ENCODE data around the gene AFAP1L2. TPM values are rescaled to one million over a fixed set of nuclear protein-coding genes. Genes with fewer than 3 reads are reported as not detected.
A peak's percentile ranks its signal among the peaks of the same experiment; 100 is the strongest.

AFAP1L2 gene, protein sequence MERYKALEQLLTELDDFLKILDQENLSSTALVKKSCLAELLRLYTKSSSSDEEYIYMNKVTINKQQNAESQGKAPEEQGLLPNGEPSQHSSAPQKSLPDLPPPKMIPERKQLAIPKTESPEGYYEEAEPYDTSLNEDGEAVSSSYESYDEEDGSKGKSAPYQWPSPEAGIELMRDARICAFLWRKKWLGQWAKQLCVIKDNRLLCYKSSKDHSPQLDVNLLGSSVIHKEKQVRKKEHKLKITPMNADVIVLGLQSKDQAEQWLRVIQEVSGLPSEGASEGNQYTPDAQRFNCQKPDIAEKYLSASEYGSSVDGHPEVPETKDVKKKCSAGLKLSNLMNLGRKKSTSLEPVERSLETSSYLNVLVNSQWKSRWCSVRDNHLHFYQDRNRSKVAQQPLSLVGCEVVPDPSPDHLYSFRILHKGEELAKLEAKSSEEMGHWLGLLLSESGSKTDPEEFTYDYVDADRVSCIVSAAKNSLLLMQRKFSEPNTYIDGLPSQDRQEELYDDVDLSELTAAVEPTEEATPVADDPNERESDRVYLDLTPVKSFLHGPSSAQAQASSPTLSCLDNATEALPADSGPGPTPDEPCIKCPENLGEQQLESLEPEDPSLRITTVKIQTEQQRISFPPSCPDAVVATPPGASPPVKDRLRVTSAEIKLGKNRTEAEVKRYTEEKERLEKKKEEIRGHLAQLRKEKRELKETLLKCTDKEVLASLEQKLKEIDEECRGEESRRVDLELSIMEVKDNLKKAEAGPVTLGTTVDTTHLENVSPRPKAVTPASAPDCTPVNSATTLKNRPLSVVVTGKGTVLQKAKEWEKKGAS
- 3.6 and 3.9 TPM in 2 replicates for total RNA-seq

DNA sequence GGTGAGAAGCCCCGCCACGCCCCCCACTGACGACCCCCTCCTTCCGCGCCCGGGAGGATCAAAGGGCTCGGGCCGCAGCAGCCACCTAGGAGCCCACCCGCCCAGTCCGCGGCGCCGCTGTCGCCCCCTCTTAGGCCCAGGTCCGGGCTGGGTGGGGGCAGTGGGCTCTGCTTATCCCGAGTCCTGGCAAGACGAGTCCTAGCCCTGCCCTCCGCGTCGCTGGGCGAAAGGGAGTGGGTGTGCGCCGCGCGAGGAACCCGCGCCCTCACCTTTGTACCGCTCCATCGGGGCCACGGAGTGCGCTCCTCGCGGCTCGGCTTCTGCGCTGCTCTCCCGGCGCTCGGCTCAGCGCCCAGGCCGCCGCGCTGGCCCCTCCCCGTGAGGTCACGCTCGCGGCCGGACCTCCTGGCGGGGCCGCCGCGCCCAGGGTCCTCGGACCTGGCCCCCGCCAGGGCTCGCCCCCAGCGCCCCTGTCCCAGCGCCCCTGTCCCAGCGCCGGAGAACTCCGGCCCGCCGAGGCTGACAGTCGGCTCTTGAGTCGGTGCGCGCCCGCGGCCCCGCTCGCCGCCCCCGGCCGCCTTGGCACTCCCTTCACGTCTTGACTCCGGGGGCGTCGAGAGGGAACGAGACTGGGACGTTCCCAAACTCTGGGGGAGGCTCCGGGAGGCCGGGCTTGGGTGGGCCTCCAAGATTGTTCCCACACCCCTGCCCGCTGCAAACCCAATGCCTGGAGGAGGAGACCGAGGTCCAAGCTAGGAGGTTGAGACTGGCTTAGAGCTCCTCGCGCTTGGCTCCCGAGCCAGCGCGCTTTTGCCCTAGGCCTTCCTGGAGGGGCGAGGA is at the start of gene AFAP1L2:
Gene AFAP1L2, minus strand, starts transcription at position 332 of the 840 bp plus-strand sequence. Its CDS starts 47 bp downstream, at position 285.
- Mint-ChIP-seq H3K9me3 (no peaks in the 10 kb centered on the region), H3K4me1 (peaks cover 9% of the 10 kb centered on the region), H3K4me3 (peak within 1 kb of the TSS; percentile 69), H3K27me3 (peaks cover 63% of the 10 kb centered on the region), H3K27ac (no peak within 1 kb of the TSS), H3K36me3 (ENCODE audit: low read depth) (no peaks in the 10 kb centered on the region)
- intact Hi-C loops (cut with micrococcal nuclease), result loop anchor here (5.0 kb wide), 2 partner anchors 57 to 102 kb away; no protein-coding TSS in a partner anchor
- DNase-seq, result no peak

DNA sequence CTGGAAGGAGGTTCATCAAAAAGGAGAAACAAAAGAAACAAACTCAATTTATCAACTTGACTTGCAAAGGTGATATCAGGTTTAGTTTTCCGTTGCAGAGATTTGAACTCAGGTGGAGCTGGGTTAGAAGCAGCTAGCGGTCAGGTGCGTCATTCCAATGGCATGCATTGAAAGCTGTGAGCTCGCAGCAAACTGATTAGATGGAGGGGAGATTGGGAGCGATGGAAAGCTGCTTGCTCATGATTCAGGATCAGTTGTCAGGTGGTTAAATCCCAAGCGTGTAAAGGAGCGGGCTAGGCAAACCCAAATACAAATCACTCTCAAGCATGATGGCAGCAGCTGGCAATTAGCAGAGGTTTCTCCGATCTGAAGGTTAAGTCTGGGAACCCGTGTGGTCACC is 49.3 kb upstream of the AFAP1L2 start:
- Mint-ChIP-seq H3K9me3 (no peaks in the 10 kb centered on the region), H3K27ac (no peak overlapping the region), H3K4me3 (no peak overlapping the region), H3K27me3 (no peaks in the 10 kb centered on the region), H3K36me3 (ENCODE audit: low read depth) (peaks cover 29% of the 10 kb centered on the region), H3K4me1 (peaks cover 3% of the 10 kb centered on the region)
- intact Hi-C loops (cut with micrococcal nuclease), result no loop called here
- DNase-seq, result no peak

DNA sequence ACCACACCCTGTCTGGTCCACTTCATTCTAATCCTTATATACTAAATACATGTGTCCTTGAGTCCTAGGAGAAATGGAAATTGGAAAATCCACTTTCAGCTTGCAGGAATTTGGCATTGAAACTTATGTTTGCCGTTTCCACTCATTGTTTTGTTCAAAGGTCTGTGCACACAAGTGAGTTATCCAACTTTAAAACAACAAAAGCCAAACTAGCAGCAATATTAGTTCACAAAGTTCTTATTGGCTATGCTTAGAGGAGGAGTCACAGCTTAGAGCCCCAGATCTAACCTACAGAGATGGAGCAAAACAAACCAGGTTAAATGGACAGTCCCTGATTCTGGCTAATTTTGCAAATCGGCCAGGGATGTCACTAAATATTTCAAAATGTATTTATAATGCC is 44.6 kb upstream of the AFAP1L2 start:
- Mint-ChIP-seq H3K36me3 (ENCODE audit: low read depth) (peaks cover 37% of the 10 kb centered on the region), H3K9me3 (no peaks in the 10 kb centered on the region), H3K4me3 (no peak overlapping the region), H3K27me3 (no peaks in the 10 kb centered on the region), H3K4me1 (no peaks in the 10 kb centered on the region), H3K27ac (no peak overlapping the region)
- intact Hi-C loops (cut with micrococcal nuclease), result no loop called here
- no peak for DNase-seq

DNA sequence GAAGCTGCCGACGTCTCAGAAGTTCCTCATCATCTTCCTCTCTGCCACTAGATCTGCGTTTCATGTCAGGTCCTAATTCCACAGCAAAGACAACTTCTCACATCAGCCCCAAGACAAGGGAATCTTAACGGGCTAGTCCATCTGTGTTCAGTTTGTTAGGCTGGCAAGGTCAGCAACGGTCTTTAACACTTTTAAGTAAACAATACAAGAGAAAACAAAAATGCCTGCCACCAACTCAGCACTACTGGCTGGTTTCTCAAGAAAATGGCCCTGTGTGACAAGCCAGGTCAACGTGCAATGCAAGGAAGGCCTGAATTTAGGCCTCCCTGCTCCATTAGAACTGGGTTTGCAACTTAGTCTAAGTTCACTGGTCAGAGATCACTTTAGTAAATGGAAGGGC is 41.0 kb upstream of the AFAP1L2 start:
- Mint-ChIP-seq H3K4me3 (no peak overlapping the region), H3K27ac (no peak overlapping the region), H3K9me3 (no peaks in the 10 kb centered on the region), H3K36me3 (ENCODE audit: low read depth) (peaks cover 38% of the 10 kb centered on the region), H3K4me1 (no peaks in the 10 kb centered on the region), H3K27me3 (no peaks in the 10 kb centered on the region)
- no peak for DNase-seq
- intact Hi-C loops (cut with micrococcal nuclease), result no loop called here

DNA sequence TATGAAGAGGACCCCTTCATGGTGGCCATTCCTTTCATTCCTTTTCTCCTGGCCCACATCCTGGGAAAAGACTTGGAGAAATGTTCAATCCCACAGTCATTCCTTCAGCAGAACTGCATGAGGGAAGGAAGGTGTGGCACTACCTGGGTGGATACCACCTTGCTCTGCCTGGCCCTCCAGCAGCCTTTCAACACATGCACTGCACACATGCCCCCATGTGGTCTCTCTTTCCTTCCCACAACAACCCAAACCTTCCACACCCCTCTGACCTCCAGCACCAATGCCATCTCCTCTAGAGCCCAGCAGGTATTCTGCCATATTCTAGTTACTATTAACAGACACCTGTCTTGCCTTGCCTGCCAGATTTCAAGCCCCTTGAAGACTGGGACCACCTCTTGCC is 40.5 kb upstream of the AFAP1L2 start:
- DNase-seq, result no peak
- H3K9me3 Mint-ChIP-seq, result no peaks in the 10 kb centered on the region
- intact Hi-C loops (cut with micrococcal nuclease), result no loop called here
- no peak overlapping the region for H3K4me3 Mint-ChIP-seq
- no peaks in the 10 kb centered on the region for H3K27me3 Mint-ChIP-seq
- H3K4me1 Mint-ChIP-seq, result no peaks in the 10 kb centered on the region
- no peak overlapping the region for H3K27ac Mint-ChIP-seq
- peaks cover 40% of the 10 kb centered on the region for H3K36me3 Mint-ChIP-seq (ENCODE audit: low read depth)

DNA sequence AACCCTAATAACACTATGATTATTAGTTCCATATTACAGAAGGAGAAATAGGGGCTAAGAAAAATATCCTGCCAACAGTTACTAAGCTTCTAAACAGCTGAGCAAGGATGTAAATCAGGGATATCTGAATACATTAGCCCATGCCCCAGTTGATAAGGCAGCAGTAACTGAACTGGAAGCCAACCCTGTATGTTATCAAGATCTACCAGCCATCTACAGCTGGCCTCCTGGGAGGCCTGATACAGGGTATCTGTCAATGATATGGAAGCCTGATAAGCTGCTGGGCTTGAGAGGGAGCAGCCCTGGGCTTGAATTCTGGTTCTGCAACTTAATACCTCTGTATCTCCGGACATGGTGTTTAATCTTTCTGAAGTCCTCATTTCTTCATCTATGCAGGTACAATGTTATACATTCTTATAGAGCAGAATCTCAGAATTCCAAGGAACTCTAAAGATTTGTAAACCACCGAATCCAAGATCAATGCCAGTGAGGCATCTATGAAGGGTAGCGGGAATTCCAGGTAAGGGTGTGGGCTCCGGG is 37.9 kb upstream of the AFAP1L2 start:
- Mint-ChIP-seq H3K4me3 (no peak overlapping the region), H3K27ac (no peak overlapping the region), H3K9me3 (no peaks in the 10 kb centered on the region), H3K4me1 (peaks cover 2% of the 10 kb centered on the region), H3K36me3 (ENCODE audit: low read depth) (peaks cover 53% of the 10 kb centered on the region), H3K27me3 (no peaks in the 10 kb centered on the region)
- intact Hi-C loops (cut with micrococcal nuclease), result no loop called here
- no peak for DNase-seq

DNA sequence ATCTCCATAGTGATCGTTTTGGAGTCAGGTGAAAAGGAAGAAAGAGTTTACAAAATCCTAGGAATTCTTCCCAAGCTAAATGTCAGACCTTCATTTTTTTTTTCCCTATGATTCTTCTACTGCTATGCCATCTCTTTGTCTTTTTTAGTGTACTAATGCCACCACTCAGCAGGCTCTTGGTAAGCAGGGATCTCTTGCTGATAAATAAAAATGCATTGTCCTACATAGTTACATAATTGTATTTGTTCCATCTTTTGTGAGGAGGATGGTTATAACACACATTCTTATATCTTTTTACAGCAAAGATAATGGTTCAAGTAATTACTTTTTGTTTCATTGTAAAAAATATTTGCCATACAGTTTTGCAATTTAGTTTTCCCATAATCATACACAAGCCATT is 36.8 kb upstream of the AFAP1L2 start:
- H3K27ac Mint-ChIP-seq, result no peak overlapping the region
- no peak overlapping the region for H3K4me3 Mint-ChIP-seq
- DNase-seq, result no peak
- H3K9me3 Mint-ChIP-seq, result no peaks in the 10 kb centered on the region
- no peaks in the 10 kb centered on the region for H3K27me3 Mint-ChIP-seq
- peaks cover 56% of the 10 kb centered on the region for H3K36me3 Mint-ChIP-seq (ENCODE audit: low read depth)
- intact Hi-C loops (cut with micrococcal nuclease), result no loop called here
- H3K4me1 Mint-ChIP-seq, result peaks cover 2% of the 10 kb centered on the region

DNA sequence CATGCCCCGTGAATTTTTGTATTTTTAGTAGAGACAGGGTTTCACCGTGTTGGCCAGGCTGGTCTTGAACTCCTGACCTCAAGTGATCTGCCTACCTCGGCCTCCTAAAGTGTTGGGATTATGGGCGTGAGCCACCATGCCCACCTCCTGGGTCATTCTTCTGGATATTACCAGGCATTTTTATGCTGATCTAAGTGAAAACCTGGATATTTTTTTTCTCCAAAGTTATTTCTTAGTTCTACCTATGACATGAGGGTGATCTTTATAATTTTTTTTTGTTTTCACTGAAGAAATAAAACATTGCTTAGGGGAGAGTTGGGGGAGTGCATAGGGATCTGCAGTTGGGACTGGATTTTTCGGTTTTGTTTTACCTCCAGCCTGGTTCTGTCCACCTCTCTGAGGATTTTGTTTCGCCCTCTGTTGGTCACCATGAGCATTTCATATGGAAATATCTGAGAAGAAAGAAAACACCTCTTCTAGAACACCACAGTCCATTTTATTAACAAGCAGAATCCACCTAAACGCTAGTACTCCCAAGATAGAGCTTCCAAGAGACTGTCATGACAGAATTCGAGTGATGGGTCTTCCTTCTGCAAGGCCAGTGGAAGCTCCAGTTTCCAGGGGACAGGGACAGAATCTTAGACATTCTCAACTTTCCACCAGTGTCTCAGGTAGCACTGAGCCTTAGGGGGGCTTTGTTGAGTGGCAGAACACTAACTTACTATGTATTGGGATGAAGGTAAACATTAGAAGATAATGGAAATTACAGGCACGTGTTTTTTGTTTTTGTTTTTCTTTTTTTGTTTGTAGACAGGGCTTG is 33.4 kb upstream of the AFAP1L2 start:
- Mint-ChIP-seq H3K27me3 (no peaks in the 10 kb centered on the region), H3K36me3 (ENCODE audit: low read depth) (peaks cover 54% of the 10 kb centered on the region), H3K4me3 (no peak overlapping the region), H3K4me1 (peaks cover 2% of the 10 kb centered on the region), H3K9me3 (no peaks in the 10 kb centered on the region), H3K27ac (no peak overlapping the region)
- DNase-seq, result no peak
- intact Hi-C loops (cut with micrococcal nuclease), result loop anchor here (1.0 kb wide), 1 partner anchor 133 kb away; no protein-coding TSS in a partner anchor

DNA sequence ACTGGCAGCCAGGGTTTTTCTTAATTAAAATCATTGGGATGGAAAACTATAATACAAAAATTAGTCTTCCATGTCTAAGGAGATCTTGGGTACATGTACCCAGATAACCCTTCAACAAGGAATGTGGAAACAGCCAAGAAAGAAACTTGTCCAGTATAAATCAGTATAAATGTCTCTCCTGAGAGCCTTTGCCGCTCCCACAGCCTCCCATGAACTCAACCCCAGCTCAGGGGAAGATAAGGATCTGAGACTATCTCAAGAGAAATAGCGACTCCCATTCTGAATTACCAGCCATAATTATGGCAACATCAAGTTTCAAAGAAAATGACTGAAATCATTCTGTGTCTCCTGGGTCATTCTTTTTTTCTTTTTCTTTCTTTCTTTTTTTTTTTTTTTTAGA is 32.6 kb upstream of the AFAP1L2 start:
- H3K27ac Mint-ChIP-seq, result no peak overlapping the region
- peaks cover 55% of the 10 kb centered on the region for H3K36me3 Mint-ChIP-seq (ENCODE audit: low read depth)
- H3K4me1 Mint-ChIP-seq, result peaks cover 2% of the 10 kb centered on the region
- no peak overlapping the region for H3K4me3 Mint-ChIP-seq
- intact Hi-C loops (cut with micrococcal nuclease), result loop anchor here (1.0 kb wide), 1 partner anchor 133 kb away; no protein-coding TSS in a partner anchor
- no peaks in the 10 kb centered on the region for H3K9me3 Mint-ChIP-seq
- no peaks in the 10 kb centered on the region for H3K27me3 Mint-ChIP-seq
- DNase-seq, result no peak

DNA sequence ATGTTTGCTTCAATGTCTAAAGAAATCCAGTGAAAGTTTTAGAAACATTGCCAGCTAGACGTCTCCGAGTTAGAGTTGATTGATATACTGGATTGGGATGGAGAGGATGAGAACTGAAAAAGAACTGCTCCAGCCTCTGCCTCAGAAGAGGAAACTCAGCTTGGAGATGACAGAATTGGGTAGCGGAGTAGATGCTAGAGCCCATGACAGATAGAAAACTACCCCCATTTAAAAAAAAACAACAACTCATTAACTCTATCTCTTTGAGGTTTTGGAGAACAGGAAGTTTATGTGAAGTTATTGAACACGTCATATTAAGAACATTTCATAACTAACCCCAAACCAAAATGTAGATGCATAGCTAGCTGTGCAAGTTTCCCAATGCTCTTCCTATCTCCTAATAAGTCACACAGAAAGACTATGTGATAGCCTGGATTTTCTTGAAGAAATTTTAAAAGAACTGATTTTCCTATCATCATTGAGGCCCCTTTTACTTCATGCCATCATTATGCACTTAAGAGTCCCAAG is 28.3 kb upstream of the AFAP1L2 start:
- Mint-ChIP-seq H3K4me1 (peaks cover 3% of the 10 kb centered on the region), H3K36me3 (ENCODE audit: low read depth) (peaks cover 24% of the 10 kb centered on the region), H3K27me3 (no peaks in the 10 kb centered on the region), H3K27ac (no peak overlapping the region), H3K9me3 (no peaks in the 10 kb centered on the region), H3K4me3 (no peak overlapping the region)
- no peak for DNase-seq
- intact Hi-C loops (cut with micrococcal nuclease), result no loop called here

DNA sequence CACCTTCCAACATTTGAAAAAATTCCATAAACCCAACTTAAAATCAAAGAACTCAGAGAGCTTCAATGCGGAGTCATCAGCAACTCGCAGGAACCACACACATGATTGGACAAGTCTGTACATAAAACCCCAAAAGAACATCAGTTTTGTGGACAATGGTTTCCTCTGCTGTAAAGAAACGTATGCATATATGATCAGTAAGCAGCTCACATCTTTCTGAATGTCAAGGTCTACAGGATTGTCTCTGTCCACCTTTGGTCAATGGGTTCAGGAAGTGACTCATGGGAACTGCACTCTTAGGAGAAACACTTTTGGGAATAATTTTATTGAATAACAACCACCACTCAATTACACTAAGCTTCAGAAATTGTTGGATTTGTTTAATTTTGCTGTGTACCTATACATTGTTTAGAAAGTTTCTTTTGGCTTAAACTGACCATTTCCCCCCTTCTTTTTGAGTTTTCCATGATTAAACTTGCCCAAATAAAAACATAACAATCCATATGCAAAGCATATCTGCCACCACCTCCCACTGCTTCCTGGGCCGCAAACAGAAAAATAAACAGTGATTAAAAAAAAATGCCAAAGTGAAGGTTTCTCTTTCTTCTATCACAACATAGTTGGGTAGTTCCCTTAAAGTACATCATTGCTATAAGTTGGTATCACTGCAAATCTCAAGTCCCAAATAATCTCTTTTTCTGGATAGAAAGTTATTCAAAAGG is 27.3 kb upstream of the AFAP1L2 start:
- no peaks in the 10 kb centered on the region for H3K9me3 Mint-ChIP-seq
- DNase-seq, result no peak
- H3K4me1 Mint-ChIP-seq, result peaks cover 3% of the 10 kb centered on the region
- intact Hi-C loops (cut with micrococcal nuclease), result no loop called here
- no peak overlapping the region for H3K4me3 Mint-ChIP-seq
- no peaks in the 10 kb centered on the region for H3K27me3 Mint-ChIP-seq
- H3K27ac Mint-ChIP-seq, result no peak overlapping the region
- H3K36me3 Mint-ChIP-seq (ENCODE audit: low read depth), result peaks cover 22% of the 10 kb centered on the region

DNA sequence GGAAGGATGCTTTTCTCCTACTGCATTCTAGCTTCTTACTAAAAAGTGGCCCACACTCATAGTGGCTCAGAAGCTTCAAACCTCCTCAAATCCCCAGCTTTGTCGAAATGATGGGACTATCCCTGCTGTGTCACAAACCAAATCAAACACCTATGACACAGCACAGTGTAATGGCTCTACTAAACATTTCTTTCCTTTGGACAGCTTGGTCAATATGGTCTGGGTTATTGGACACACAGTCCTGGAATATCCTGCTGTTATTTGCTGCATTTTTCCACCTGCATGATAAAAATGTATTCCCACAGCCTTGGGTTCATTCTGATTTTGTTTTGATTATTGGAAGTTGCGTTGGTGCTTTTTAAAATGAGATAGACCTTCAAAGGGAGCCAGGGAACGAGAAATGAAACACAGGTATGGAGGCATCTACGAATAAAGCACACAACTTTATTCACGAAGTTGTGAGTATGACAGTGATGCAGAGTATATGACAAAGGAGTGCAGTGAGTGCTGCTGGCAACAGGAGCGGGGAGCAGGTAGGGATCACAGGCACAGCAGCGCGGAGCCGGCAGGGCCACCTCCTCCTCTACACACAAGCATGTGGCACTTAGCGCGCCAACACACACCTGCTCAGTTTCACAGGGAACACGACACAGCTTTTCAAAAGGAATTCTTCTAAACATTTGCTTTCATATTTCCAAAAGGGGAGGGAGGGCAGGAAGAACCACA is 26.5 kb upstream of the AFAP1L2 start:
- intact Hi-C loops (cut with micrococcal nuclease), result no loop called here
- H3K4me3 Mint-ChIP-seq, result no peak overlapping the region
- H3K27ac Mint-ChIP-seq, result no peak overlapping the region
- peaks cover 17% of the 10 kb centered on the region for H3K36me3 Mint-ChIP-seq (ENCODE audit: low read depth)
- no peak for DNase-seq
- peaks cover 3% of the 10 kb centered on the region for H3K4me1 Mint-ChIP-seq
- H3K9me3 Mint-ChIP-seq, result no peaks in the 10 kb centered on the region
- no peaks in the 10 kb centered on the region for H3K27me3 Mint-ChIP-seq
